LNCAP (cell line): Measurements from ENCODE around the gene BBOX1.

Experiments
- TF ChIP-seq, protein P1 (sequence below): fragments of 450-650 bp; IDR thresholded peaks from 2 replicates; pipeline ENCODE4 v1.5.1; 2017; ENCODE audit warnings: mild to moderate bottlenecking

BBOX1 gene

DNA sequence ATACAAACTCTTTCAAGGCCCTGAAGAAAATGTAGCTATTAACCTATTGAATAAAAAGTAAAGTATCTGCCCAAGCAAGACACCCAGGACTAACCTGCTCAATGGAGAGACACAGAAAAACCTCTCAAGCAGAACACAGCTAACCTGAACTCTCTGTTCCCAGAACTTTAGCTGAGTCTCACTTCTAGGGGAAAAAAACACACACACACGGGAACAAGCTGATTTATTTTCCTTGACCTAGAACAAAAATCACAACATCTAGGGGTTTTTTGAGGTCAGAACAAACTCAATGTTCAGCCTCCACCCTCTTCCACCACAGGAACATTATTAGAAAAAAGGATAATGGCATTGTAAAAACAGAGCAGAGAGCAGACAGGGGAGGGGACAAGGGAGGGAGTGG lies 121.6 kb downstream of the BBOX1 start:
- TF ChIP-seq, protein P1, sequence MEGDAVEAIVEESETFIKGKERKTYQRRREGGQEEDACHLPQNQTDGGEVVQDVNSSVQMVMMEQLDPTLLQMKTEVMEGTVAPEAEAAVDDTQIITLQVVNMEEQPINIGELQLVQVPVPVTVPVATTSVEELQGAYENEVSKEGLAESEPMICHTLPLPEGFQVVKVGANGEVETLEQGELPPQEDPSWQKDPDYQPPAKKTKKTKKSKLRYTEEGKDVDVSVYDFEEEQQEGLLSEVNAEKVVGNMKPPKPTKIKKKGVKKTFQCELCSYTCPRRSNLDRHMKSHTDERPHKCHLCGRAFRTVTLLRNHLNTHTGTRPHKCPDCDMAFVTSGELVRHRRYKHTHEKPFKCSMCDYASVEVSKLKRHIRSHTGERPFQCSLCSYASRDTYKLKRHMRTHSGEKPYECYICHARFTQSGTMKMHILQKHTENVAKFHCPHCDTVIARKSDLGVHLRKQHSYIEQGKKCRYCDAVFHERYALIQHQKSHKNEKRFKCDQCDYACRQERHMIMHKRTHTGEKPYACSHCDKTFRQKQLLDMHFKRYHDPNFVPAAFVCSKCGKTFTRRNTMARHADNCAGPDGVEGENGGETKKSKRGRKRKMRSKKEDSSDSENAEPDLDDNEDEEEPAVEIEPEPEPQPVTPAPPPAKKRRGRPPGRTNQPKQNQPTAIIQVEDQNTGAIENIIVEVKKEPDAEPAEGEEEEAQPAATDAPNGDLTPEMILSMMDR, result no peak

GRCh38 chr11:27166130-27166529 lies 125.5 kb downstream of the BBOX1 start:
- TF ChIP-seq, protein P1, result no peak

DNA sequence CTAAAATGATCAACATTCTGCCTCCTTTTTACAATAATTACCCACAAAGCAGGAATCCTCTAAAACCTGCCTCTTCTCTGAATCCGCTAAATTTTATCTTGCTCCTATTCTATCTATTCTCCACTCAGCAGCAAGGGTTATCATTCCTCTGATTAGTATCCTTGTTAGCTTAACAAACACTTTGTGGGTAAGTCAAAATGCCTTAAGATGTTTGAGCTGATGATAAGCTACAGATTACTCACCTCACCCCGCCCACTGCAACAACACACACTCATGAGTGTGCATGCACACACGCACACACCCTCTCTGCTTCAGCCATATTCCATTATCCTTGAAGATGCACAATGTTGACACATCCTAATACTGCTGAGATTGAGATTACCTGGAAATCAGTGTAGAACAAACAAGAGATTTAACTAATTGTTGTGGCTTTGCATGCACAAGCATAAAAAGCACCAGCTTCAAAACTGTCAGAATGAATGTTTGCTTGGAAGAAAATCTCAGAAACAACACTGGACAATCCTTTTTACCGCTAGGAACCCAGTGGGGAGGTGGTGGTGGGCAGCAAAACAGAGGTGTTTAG lies 130.9 kb downstream of the BBOX1 start:
- TF ChIP-seq, protein P1, result no peak

DNA sequence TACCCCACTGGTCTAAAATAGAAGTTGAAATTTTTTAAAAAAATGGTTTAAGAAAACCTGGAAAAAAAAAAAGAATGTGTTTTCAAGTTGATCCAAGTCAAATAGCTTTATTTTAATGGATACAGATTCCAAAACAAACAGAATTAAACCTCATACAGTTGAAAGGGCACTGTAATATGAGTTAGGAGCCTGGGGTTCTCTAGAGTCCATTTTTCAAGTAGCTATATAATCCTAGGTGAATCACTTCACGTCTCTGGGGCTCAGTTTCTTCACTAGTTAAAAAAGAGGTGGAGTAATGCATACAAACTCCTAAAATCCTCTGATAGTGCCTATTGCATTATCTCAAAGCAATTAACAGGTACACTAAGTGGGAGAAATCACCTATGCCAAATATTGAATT lies 132.9 kb downstream of the BBOX1 start:
- TF ChIP-seq, protein P1, result no peak

DNA sequence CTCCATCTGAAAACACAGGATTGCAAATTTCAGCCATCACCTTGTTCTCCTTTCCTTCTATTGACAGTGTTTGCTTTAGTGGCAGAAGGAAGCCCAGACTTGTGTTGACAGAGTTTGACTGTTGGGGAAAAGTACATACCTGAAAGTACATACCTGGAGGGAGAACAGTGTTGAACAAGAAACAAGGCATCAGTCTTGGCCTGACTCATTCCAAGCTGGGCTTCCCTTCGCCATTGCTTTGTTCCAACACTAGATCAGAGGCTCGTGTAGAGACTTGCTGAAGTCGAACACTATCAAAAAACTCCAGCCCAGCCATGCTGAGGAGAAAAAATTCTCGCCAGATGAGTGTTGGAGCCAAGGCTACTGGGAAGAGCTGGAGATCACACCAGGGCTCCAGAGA lies 133.4 kb downstream of the BBOX1 start:
- TF ChIP-seq, protein P1, result no peak

GRCh38 chr11:27174672-27175210 lies 134.1 kb downstream of the BBOX1 start:
- TF ChIP-seq, protein P1, result no peak
